HG03175 (cell line): ENCODE measurements around the gene HS3ST6.
A peak's percentile ranks its signal among the peaks of the same experiment; 100 is the strongest.
"Not testable (repeated sequence)": the region's sequence is repeated elsewhere in the genome, so short reads cannot be mapped to it uniquely, and the experiment has no call there.

Source experiments
- ATAC-seq: cut with Tn5 transposase; IDR thresholded peaks from one replicate; pipeline ENCODE4 v1.9.1; 2021; ENCODE audit warnings: mild to moderate bottlenecking, moderate library complexity; ENCODE audit not compliant: unreplicated experiment

The HS3ST6 gene

DNA sequence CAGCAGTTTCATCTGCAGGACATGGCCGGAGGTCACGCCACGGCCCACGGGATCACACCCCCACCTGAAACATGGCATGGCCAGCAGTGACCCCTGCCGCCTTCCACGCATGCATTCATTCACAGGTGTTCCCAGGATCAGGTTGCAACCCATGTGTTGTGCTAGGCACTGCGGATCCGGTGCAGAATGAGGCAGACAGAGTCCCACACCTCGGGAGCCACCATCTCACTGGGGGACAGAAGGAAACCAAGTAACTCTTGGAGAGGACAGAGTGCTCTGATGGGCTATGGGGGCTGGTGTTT lies 29.1 kb upstream of the HS3ST6 start:
- ATAC-seq = no peak

DNA sequence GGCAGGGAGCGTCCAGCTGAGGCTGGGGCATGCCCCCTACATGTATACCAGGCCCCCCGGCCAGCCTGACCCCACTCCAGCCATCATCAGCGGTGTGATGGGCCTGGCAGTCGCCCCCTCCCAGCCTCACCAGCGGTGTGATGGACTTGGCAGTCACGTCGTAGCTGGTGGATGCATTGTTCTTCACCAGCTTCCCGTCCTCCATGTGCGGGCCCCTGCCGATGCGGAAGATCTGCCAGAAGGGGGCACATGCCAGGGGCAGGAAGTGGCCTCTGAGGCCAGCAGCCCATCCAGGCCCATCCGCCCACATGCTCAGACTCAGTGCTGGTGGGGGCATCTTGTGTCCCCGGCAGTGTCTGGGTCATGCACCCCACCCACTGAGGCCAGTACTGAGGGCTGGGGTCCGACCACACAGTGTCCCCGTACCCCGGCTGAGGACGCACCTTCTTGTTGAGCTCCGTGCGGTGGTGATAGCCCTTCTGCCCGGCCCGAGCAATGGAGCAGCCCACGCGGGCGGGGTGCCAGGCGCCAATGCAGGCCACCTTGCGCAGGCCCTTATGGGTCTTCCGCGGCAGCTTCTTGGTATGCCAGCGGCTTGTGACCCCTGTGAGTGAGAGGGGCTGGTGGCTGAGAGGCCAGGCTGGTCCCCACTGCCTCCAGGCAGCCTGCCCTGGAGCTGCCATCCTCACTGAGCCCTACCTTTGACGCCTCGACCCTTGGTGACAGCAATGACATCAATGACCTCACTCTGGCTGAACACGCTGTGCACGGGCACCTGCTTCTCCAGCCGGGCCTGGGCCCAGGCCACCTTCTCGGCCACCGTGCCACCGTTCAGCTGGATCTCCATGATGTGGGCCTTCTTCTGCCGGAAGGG lies 28.5 kb upstream of the HS3ST6 start:
- ATAC-seq = no peak

DNA sequence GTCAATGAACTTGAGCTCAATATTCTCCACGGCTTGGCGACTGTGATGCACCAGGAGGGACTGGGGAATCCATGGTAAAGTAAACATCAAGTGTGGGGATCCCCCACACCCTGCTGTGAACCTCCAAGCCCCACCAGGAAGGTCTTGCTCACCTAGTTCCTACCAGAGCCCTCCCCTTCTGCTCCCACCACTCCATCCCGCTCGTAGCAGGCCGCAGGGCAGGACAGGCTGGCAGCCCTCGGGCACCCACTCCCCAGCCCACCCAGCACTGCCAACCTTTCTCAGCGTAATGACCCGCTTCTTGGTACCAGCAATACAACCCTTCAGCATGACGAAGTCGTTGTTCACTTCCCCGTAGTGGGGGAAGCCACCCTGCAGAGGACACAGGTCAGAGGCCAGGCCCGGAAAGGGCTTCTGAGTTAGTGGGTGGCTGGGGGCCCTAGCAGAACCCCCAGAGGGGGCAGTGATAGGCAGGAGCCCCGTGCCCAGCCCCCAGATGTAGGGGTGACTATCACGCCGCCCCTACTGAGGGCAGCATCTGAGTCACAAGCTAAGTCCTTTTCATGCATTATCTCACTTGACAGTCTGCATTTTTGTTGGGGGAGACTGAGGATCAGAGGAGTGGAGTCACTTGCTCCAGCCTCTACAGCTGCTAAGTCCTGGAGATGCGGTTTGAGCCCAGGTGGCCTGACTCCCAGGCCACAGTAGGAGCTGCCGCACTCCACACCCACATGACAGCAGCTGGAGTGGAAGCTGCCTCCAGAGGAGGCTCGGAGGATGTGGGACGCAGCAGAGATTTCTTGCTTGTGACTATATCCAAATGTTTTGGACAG lies 27.6 kb upstream of the HS3ST6 start:
- ATAC-seq = no peak

DNA sequence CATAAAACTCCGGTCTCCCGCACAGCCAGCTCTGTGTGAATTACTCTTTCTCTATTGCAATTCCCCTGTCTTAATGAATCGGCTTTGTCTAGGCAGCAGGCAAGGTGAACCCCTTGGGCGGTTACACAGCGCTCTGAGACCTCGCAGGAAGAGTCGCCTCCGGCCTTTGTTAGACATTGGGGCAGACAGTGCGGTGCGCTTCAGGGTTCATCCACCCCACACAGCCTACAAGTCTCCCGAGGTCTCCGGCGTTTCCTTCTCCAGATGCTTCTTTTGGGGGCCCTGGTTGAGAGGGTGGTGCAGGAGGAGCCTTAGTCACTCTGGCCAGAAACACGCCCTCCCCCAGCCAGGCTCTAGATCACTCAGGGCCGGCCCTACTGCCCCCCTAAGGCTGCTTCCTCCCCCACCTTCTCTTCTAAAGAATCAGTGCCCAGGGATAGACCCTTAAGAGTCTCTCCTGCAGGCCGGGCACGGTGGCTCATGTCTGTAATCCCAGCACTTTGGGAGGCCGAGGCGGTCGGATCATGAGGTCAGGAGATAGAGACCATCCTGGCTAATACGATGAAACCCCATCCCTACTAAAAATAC lies 26.5 kb upstream of the HS3ST6 start:
- no peak for ATAC-seq

DNA sequence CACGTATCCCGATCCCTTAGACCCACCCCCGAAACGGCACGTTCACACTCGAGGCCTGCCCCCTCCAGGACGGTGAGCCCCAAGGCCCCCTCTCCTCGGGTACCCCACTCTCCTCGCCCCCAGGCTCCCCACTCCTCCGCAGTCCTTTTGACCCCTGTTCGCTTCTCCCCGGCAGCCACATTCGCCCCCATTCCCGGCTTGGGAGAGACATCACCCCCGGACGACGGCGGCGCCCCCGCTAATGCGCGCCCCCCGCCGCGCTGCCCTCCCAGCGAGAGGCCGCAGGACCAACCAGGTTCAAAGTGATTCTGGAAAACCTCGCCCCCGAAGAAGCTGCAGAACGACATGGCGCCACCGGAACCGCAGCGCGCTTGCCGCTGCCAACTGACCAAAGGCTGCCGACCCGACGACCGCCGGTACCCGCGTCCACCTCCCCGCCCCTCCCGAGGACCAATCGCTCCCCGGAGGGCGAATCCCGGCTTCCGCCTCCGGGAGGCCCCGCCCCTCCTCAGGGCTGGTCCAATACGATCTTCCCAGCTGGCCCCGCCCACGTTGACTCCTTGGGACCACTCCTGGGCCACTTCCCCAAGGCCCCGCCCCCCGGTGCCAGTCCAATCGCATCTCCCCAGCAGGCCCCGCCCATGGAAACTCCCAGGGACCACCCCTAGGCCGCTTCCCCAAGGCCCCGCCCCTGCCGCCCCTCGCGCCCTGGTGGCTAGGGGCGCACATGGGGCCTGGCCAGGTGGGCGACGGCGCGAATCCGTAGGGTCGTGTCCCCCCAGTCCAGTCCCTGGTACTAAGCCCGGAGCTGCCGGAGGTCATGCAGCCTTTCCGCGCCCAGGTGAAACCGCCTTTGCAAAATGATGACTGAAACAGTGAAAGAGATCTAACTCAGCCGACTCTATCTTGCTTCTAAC lies 24.9 kb upstream of the HS3ST6 start, which contains the start of gene MSRB1:
Gene MSRB1 (minus strand): TSS at position 390 of the 917 bp plus-strand sequence. CDS start 43 bp downstream, at position 347.
- peak; percentile 94 for ATAC-seq

DNA sequence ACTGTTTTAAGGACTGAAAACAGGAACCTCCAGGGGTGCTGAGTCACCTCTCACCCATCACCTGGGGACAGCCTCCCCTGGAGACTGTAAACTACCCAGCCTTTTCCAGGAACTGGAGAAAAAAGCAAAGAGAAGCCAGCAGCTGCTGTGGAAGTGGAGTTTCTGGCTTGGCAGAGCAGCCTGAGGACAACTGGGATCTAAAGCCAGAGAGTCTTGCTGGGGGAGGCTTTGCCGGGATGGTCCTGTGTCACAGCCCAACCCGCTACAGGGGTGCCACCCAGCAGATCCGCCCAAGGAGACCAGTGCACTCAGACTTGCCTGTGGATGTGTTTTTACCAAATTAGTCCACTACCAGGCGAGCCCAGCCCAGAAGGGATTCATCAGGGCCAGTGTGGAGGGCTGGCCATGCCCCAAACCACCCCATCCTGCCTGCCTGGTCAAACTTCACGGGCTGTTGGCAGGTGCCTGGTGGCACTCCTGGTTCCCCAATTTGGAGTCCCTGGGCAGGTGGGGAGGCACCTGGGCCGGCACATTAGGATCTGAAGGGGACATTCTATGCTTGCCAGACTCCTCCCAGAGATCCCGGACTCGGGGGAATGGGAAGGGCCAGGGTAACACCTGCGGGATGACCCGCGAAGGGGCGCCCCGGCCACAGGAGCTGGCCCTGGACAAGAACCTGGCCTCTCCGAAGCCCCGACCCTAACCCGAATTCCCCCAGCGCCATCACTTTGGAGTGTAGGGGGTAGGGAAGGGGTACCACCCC lies 24.0 kb upstream of the HS3ST6 start:
- no peak for ATAC-seq

DNA sequence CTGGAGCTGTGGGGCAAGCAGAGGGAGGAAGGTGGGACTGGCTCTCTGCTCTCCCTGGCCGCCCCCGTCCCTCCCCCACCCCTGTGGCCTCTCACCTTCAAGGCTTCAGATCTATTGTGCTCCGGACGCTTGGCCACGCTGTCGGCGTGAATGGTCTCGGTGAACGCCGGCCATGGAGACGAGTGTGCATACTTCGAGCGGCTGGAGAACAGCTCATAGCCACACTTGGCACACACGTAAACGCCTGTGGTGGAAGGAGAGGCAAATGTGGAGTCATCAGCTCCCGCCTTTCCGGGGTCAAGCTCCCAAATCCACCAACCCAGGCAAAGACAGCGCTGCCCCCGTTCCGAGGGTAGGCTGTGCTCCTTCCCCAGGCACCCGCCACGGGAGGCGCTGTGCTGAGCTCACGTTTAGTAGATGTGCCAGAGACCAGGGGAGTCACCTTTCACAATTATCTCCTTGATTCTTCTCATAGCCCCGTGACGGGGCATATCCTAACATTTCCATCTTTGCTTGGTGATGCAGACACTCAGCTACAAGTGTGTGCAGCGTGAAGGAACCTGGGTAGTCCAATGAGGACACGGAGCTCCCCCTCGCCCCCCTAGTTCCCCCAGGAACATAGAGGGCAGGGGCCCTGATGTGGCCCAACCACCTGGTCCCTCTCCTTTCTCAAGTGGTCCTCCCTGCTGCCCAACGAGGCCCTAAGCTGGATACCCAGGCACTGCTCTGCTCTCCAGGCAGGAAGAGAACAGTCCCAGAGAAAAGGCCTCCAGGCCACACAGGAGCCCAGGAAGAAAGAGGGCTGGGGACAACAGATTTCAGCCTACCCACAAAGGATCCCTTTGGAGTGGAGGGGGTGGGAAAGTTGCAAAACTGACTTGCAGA lies 23.2 kb upstream of the HS3ST6 start:
- ATAC-seq = no peak

DNA sequence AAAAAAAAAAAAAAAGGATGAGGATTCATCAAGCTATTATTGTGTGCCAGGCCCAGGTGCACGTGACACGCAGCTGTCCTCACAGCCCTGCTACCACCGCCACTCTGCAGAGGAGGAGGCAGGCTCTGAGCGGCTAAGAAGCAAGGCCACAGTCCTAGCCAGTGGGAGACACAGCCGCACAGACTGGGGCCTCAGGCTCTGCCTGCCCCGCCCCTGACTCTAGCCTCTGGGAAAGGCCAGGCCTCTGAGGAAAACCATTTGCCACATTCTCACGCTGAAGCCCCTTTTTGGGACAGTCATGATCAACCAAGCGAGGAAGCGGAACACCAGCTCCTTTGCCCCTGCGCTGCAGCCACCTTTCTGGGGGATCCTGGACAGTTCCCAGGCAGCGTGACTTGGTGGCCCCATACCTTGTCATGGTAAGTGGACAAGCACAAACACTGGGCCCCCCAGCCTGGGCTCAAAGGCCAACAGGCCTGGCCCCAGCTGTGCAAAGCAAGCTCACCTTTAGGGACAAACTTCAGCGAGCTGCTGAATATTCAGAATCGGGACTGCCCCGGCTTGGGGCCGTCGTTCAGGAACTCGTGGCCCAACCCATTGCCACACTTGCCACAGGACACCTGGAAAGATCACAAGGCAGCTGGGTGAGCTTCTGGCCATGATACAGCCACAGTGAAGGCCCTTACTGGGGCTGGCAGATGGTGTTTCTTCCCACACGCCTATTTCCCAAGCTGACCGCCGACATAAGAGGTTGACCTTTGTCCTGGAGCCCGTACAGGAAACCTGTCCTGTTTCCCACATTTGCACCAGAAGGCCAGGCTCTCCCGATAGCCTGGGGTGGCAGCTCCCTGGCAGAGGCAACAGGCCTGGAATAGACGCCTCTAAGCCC lies 22.3 kb upstream of the HS3ST6 start:
- no peak for ATAC-seq

DNA sequence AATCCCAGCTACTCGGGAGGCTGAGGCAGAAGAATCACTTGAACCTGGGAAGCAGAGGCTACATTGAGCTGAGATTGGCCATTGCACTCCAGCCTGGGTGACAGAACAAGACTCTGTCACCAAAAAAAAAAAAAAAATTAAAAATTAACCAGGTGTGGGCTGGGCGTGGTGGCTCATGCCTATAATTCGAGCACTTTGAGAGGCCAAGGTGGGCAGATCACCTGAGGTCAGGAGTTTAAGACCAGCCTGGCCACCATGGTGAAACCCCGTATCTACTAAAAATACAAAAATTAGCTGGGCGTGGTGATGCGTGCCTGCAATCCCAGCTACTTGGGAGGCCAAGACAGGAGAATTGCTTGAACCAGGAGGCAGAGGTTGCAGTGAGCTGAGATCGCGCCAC lies 21.6 kb upstream of the HS3ST6 start:
- not testable (repeated sequence) for ATAC-seq

DNA sequence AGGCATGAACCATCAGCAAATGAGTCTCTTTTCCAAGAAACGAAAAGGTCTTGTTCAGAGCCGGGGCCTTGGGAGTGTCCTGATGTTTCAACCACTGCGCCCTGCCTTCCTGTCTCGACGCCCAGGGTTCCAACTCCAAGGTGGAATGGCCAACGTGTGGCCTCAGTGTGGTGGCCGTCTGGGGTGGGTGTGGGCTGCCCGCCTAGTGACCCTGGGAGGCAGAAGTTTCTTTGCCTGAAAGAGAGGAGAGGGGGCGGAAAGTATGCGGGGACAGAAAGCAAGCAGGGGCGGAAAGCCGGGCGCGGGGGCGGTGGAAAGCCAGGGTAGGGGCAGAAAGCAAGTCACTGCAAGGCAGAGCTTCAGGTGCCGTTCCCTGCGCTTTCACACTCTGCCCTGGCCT lies 20.7 kb upstream of the HS3ST6 start:
- no peak for ATAC-seq

DNA sequence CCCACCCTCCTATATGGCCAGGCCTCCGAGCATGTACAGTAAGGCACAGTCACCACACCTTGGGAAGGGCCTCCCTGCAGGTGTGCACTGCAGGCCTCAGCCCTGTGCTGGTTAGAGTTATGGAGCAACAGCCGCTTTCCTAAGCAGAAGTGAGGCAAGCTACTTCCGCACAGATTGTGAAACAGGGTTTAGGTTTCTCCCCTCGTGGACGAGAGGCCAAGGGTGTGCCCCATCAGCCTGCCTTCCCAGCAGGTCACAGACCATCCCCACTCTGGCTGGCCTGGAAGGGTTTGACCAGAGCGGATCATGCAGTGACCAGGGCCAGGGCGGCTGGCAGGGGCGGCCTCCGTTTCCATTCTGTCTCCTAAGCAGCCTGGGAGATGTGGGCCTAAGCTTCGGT lies 20.1 kb upstream of the HS3ST6 start:
- ATAC-seq = no peak

DNA sequence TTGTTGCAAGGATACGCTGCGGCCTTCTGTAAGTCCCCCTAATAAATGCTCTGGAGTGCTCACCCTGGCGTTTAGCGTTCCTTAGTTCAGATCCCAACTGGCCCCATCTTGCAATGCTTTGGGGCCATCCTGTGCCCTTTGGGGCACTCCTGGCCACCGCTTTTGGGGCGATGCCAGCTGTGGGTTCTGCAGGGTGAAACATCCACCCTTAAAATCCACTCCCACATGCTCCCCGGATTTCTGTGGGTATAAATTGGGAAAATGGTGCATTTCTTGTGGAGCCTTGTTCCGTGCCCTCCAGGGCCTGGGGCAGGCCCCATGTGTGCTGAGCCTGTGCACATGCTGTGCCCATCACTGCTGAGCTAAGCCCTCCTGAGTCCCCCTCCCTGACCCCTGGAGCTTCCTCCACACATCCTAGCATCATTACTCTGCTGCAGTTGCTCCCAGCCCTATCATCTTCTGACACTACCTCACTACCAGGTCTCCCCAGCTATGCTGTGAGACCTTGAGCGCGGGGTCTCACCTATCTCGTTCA lies 18.8 kb upstream of the HS3ST6 start:
- no peak for ATAC-seq

DNA sequence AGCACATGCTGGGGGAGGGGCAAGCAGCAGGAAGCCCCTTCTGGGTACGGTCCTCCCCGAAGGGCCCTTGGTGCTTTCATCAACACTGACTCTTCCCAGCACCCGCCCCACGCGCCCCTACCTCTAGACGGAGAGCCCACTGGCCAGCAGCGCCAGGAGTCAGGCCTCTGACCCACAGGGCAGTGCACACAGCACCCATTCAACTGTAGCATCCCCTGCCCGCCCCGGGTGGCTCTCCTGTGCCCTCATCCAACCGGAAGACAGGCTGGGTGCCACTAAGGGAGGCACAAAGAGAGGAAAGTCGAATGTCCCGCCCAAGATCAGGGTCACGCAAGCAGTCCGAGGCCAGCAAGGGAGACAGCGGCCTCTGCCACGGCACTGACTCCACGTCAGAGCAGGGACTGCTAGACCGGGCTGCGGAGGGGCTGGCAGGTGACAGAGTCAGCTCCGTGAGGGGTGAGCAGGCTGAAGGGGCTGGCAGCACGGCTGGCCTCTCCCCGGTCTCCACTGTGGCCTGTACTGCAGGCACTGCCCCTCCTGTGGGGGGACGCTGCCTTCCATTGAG lies 15.0 kb upstream of the HS3ST6 start:
- ATAC-seq = no peak

DNA sequence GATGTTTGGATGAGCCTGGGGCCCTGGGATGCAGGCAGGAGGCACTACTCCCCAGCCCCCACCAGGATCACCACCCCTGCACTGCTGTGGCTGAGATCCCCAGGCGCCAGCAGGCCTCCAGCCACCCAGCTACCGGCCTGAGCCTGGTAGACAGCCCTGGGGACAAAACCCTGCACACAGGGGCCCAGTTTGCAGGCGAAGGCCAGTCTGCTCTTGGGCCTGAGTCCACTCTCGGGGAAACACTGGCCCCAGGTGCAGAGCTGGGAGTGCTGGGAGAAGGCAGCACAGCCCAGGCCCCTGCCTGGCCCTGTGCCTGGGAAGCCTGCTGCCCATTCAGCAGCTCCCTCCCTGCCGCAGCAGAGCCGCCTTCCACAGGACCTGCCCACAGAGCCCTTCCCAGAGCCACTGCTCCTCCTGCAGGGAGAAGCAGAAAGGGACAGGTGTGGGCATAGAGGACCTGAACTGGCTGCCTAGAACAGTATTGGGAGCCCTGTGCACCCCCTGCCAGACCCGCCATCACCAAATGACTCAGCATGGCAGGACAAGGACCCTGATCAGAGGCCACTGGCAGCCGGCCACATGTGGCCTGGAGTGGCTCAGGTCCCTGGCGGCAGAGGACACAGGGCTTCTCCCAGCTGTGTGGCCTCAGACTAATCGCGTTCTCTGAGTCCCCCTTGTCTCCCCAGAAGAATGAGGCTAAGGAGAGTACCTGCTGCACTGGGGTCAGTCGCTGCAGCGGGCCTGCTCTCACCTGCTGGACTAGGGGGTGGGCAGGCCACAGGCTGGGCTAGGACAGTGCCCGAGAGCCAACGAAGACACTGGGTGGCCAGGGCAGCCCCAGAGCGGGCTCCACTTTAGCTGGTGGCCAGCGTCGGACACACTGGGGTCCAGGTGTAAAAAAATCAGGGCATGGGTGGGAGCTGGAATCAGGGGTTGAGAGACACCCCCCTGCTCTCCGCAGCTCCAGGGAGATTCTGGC lies 14.1 kb upstream of the HS3ST6 start:
- ATAC-seq = no peak

DNA sequence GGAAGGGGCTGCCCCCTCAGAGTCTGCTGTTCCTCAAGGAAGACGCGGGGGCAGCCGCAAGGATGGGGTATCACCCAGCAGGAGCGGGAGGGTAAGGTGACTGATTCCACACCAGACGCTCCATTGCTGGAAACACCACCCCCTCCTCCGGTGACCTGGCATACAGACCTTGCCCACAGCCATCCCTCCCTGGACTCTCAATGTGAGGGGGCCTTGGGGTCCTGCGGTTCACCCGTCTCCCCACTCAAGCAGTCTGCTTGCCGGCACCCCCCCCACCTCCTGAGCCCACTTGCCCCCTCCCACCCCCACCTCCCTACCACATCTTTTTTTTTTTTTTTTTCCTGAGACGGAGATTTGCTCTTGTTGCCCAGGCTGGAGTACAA lies 12.1 kb upstream of the HS3ST6 start:
- no peak for ATAC-seq
